HG02763 (cell line): ENCODE measurements around the gene TRPM1.

ENCODE experiments used
- ATAC-seq: cut with Tn5 transposase; IDR thresholded peaks from one replicate; pipeline ENCODE4 v1.9.1; 2021; ENCODE audit warnings: mild to moderate bottlenecking, moderate library complexity; ENCODE audit not compliant: unreplicated experiment

The TRPM1 gene

DNA sequence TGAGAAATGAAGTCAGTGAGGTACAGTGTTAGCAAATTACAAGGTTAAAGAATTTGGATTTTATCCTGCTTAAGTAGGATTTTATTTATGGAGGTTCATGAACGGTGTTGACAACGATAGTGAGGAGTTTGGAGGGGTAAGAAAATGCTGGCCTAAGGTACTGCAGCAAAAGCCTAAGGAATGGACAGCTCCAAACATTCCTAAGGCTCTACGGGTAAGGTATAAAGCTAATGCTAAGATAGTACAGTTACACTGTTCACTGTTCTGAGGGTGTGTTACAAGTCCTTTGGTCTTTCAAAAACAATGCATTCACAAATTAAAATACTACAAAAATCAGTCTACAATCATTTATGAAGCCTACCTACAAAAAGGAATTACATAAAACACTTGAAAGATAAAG is 117.4 kb downstream of the TRPM1 start:
- ATAC-seq = no peak

DNA sequence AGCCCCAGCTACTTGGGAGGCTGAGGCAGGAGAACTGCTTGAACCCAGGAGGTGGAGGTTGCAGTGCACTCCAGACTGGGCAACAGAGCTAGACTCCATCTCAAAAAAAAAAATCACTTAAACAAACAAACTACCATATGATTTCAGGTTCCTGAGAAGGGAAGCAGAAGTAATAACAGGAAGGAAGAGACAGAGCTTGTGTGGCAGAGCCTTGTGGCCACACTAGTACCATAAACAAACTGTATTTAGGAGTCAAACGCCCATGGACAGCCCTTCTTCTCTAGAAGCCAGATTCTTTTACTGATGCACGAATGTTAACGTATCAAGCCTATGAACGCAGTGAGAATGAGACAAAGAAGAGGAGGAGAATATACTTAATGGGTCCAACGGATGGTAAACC is 122.1 kb downstream of the TRPM1 start:
- no peak for ATAC-seq

DNA sequence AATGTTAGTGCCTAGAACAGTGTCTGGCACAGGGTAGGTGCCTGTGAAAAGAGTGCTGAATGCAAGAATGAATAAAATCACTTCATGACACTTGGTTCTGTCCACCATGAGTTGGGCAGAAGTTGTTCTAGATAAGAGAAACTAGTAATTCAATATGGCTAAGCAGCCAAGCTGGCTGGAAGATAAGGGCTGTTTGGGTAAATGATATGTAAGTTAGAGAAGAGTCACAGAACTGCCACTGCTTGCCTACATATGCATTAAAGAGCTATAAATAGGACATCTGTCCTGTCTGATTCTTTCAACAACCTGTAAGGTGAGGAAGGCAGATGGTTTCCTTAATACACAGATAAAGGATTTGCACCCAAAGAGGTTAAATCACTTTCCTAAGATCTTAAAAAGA is 123.2 kb downstream of the TRPM1 start:
- no peak for ATAC-seq

DNA sequence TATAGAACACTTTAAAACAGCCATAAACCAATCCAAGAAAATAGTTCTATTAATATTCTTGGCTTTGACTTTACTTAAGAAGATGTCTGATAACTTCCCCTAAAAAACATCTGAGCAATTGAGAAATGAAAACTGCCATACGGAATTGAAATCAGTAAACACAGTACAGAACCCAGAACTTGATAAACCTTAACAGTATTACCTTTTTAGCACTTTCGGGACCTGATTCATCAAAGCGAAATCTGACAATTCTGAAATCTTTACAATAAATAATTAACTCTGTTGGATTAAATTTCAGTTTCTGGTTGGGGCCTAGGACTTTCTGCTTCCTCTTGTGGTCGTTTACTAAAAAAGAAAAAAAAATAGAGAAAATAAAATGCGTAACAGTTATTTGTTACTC is 127.4 kb downstream of the TRPM1 start:
- no peak for ATAC-seq

DNA sequence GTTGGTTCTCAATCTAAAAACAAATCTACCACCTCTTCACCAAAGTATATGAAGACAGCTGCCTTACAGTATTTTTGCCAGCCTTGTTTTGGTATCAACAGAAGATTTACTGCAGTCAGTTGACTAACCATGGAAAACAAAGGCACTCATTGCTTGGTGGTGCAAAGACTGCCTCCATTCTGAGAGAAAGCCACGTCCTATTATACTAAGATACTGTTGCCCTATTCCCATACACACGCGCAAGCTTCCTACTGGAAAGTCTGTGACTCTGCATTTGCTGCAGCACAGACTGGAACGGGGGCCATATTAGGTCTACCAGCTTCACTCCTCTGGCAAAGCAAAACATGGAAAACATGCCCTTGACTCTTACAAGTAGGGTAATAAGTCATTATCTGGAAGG is 128.1 kb downstream of the TRPM1 start:
- no peak for ATAC-seq

DNA sequence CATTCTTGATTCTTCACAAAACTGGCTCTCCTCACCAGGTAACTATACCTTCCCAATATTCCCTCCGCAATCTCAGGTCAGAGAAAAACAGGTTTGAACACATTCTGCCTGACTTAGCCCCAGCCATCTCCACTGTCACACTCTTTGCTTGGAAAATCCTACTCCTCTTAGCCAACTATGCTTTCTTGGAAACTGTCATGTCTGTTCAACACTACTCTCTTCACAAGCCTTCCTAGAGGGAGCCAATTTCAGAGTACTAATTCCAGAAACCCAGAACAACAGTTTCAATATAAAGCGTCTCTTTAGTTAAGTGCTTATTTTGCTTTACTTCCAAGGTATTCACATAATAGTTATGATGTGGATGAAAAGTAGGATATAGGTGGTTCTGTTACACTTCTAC is 131.8 kb downstream of the TRPM1 start:
- no peak for ATAC-seq

DNA sequence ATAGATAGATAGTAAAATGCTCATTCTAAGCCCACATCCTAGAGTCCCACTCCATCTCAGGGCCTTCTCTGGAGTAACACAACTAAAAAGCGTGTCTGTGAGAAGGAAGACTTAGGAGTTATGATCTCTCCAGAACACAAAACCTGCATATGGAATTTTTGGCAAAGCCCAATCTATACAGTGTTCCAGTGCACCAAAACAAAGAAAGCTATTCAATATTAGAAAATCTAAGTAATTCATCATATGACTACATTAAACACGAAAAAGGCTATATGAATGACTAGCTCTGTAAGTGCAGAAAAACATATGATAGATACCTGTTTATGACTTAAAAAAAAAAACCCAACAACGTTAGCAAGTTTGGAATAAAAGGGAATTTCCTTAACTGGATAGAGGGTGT is 137.8 kb downstream of the TRPM1 start:
- no peak for ATAC-seq

DNA sequence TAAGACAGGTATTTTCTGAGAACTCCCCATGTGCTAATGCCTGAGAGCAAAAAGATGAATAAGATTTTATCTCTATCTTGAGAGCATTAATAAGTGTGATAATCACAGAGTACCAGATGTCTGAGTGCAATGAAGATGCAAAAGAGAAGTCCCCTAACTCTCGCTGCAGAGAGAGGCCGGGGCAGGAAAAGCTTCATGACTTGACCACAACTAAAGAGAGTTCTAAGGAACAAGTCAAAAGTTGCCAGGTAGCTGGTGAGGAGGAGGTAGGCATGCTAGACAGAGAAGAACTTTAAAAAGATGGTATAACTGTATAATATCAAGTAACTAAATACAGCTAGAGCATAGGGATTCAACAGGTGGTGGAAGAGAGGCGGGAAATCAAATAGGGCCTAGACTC is 138.9 kb downstream of the TRPM1 start:
- ATAC-seq = no peak

DNA sequence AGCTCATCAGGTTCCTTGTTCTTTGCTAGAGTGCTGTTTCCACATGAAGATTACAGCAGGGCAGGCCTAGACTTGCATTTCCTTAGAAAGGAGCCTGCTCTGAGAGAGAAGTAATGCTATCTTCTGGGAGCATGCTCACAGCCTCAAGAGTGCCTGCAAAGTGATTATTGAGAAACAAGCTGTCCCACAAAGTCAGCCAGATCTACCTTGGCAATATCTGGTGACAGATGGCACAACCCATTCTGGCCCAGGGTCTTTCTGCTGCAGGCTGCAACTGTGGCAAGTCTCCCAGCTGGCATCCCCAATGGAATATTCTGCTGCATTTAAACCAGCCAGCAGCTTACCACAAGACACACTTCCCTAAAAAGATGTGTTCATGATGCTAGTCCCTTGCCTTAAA is 139.4 kb downstream of the TRPM1 start:
- no peak for ATAC-seq

DNA sequence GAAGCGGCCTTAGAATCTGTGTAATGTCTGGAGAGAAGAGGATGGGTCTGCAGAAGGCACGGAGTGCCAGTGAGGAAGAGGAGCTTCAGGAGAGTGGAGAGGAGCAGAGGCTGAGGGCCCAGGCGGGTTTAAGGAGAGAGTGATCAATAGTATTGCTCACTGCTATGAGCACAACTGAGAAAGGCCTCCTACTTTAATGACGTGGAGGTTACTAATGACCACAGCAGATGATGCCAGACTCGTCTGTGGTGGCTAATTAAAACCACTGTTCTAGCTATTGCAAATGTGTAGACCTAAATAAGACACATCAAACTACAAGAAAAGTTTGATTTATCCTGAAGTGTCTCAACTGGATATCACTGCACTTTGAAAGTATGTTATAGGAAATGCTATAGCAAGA is 143.3 kb downstream of the TRPM1 start:
- ATAC-seq = no peak

DNA sequence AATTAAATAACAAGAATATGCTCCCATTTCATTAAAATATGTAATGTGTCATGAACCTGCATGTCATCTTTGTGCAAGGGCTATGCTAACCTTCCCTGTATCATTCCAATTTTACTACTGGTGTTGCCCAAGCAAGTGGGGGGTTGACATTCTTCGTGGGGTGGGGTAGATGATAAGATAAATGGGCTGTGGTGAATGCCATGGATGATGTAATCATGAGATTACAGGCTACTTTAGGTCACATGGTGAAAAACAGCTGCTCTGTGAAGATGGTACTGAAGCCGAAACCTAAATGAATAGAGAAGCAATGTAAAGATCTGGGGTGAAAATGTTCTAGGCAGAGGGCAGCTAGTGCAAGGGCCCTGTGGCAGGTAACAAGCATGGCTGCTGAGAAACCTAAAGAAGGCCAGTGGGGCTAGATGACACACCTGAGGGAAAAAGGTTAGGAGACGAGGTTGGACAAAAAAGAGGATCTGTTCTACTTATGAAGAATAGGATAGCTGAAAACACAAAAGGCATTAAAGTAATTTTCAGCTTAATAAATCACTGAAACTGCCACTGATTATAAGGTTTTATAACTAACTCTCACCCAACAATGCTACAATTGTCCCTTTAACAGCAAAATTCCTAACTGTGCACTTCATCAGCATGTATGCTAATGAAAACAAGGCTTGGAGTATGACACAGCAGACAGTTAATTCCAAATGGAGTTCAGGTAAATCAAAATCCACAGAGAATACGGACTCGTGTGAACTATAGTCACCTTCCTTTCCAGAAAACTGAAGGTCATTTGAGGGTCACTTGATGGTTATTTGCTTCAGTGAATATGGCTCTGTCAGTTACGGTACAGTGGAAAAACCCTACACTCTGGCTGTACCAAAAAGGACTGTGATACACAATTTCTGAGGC is 145.1 kb downstream of the TRPM1 start:
- no peak for ATAC-seq

DNA sequence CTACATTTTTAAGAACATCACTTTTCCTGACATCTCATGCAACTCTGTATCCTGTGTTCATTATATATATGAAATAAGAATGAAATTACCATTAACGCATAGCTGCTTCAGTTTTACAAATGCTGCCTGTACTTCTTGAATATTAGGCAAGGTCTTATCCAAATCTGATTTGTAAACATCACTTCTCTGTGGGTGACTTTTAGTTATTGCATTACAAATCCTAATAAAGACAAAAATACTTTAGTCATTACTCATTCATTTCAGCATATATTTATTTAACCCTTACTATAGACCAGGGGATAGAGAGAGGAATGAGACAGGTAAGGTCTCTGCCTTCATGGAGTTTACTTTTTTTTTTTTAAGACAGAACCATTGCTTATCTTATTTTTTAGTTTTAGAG is 146.9 kb downstream of the TRPM1 start:
- ATAC-seq = no peak

DNA sequence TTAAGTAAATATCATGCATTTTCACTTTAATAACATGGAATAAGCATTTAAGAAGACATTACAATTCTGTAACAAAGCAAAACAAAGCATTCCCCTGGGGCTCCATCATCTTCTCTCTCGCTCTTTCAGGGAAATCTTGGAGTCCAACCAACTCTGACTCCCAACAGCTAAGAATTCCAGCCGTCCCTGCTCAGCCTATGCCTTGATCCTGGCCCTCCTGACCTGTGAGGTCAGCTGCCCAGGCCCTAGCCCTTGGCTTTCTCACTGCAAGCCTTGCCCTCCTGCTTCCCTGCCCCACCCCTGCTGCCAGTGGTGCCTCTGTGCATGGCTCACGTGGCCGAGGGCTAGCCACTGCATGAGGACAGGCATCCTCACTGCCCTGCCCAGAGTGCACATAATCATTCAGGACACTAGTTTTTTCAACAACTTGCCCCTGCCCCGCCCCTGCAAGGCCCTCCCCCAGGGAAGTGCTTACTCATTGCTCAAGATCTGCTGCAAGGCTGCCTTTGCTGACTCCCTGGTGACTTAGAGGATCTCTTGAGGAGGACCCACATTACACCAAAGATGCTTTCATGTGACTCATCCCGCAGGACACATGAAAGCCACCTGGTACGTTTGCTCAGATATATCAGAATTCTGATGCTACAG is 147.7 kb downstream of the TRPM1 start:
- no peak for ATAC-seq

DNA sequence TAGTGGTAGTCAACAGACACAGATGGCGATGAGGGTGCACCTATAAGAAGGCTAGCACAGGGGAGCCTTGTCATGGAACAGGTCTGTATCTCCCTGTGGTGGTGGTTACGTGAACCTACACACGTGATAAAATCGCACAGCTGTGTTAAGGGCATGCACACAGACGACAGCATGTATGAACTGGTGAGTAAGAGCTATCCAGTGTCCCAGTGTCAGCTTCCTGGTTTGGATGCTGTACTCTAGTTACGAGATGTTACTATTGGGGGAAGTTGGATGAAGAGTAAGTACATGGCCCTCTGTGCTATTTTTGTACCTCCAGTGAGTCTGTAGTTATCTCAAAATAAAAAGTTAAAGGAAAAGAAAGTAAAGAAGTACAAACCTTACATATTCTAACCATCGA is 148.3 kb downstream of the TRPM1 start:
- no peak for ATAC-seq
